Measurements from ENCODE around the gene CELF2.
"Not testable (repeated sequence)": the region's sequence is repeated elsewhere in the genome, so short reads cannot be mapped to it uniquely, and the experiment has no call there.

CELF2 gene

GRCh38 chr10:11336722-11337162 lies 319.1 kb downstream of the CELF2 start:
- DNase-seq: no peak

GRCh38 chr10:11337516-11337915 lies 319.8 kb downstream of the CELF2 start:
- DNase-seq: no peak

GRCh38 chr10:11338160-11338844 lies 320.6 kb downstream of the CELF2 start:
- no peak for DNase-seq

GRCh38 chr10:11339013-11339412 lies 321.3 kb downstream of the CELF2 start:
- no peak for DNase-seq

- DNase-seq: no peak
Observed at GRCh38 chr10:11339660-11340059, 322.0 kb downstream of the CELF2 start.

- no peak for DNase-seq
Observed at GRCh38 chr10:11341283-11341960, 323.8 kb downstream of the CELF2 start.

- no peak for DNase-seq
Observed at GRCh38 chr10:11344081-11344480, 326.4 kb downstream of the CELF2 start.

GRCh38 chr10:11344550-11344949 lies 326.9 kb downstream of the CELF2 start:
- no peak for DNase-seq

GRCh38 chr10:11345224-11346054 lies 327.8 kb downstream of the CELF2 start:
- DNase-seq: no peak

- not testable (repeated sequence) for DNase-seq
Observed at GRCh38 chr10:11347580-11347979, 329.9 kb downstream of the CELF2 start.

GRCh38 chr10:11351801-11352200 lies 334.1 kb downstream of the CELF2 start:
- DNase-seq: no peak

GRCh38 chr10:11353006-11353896 lies 335.6 kb downstream of the CELF2 start:
- no peak for DNase-seq

- no peak for DNase-seq
Observed at GRCh38 chr10:11354823-11355222, 337.2 kb downstream of the CELF2 start.

GRCh38 chr10:11355592-11355991 lies 337.9 kb downstream of the CELF2 start:
- no peak for DNase-seq

- DNase-seq: no peak
Observed at GRCh38 chr10:11357439-11357838, 339.8 kb downstream of the CELF2 start.

- DNase-seq: no peak
Observed at GRCh38 chr10:11358011-11358410, 340.3 kb downstream of the CELF2 start.

GRCh38 chr10:11358923-11359575 lies 341.4 kb downstream of the CELF2 start:
- DNase-seq: no peak

- no peak for DNase-seq
Observed at GRCh38 chr10:11359869-11360268, 342.2 kb downstream of the CELF2 start.

GRCh38 chr10:11363497-11363896 lies 345.8 kb downstream of the CELF2 start:
- no peak for DNase-seq

GRCh38 chr10:11364241-11364640 lies 346.6 kb downstream of the CELF2 start:
- no peak for DNase-seq

- not testable (repeated sequence) for DNase-seq
Observed at GRCh38 chr10:11366889-11367288, 349.2 kb downstream of the CELF2 start.

GRCh38 chr10:11367505-11367904 lies 349.8 kb downstream of the CELF2 start:
- DNase-seq: no peak
